Stomach (tissue), 4 donors: ENCODE data around the gene LRFN4.

Experiments used
- CTCF ChIP-seq, 7 experiments: fragments of 450-650 bp in 4 of 7; fragments of 200-600 bp in 3 of 7; sonication (generic) in 3 of 7; IDR thresholded peaks; one replicate each; pipeline ENCODE4 v1.5.1; 2016 to 2019; ENCODE audit warnings: antibody characterized with exemption in 7 of 7, control low read depth in 2 of 7, mild to moderate bottlenecking in 1 of 7
- EP300 ChIP-seq: sonication (generic); formaldehyde crosslinking; IDR thresholded peaks from one replicate; pipeline ENCODE4 v1.6.1; 2017; ENCODE audit warnings: antibody characterized with exemption
- POLR2A ChIP-seq, 4 donors: fragments of 450-650 bp; IDR thresholded peaks; one replicate each; pipeline ENCODE4 v1.6.1; 2016; ENCODE audit warnings: antibody characterized with exemption in 4 of 4, control low read depth in 2 of 4, mild to moderate bottlenecking in 1 of 4, moderate library complexity in 1 of 4
- POLR2AphosphoS5 ChIP-seq, 3 donors: sonication (generic); formaldehyde crosslinking; IDR thresholded peaks; one replicate each; pipeline ENCODE4 v1.6.1; 2016; ENCODE audit warnings: antibody characterized with exemption in 3 of 3

GRCh38 chr11:66870131-66870530, 13.3 kb downstream of the LRFN4 start:
- no peak for TF ChIP-seq POLR2A (IDR thresholded peaks at IDR 0.05)
- TF ChIP-seq CTCF (IDR thresholded peaks at IDR 0.05): no peak
- TF ChIP-seq EP300: no peak
- no peak for TF ChIP-seq POLR2AphosphoS5 (IDR thresholded peaks at IDR 0.05)
